SK-N-SH treated with all-trans-retinoic acid at 6 μM for 48 hours (cell line): ENCODE data around the gene SELENOM.

Experiments
- ATAC-seq: fragments of 200-7000 bp; cut with Tn5 transposase; 3 replicates; pipeline ENCODE4 v1.9.1; 2020; ENCODE audit warnings: mild to moderate bottlenecking, moderate library complexity
- ARNTL ChIP-seq: fragments of 450-650 bp; formaldehyde crosslinking; IDR thresholded peaks from 2 replicates; pipeline ENCODE4 v1.5.0; 2020; ENCODE audit warnings: low read depth, mild to moderate bottlenecking, moderate library complexity, borderline replicate concordance
- BACH2 ChIP-seq: fragments of 250-450 bp; sonication (Bioruptor Pico); IDR thresholded peaks from 2 replicates; pipeline ENCODE4 v1.9.0; 2021; ENCODE audit warnings: mild to moderate bottlenecking, borderline replicate concordance
- CSDC2 ChIP-seq: fragments of 250-450 bp; sonication (Bioruptor Pico); IDR thresholded peaks from 2 replicates; pipeline ENCODE4 v1.5.0; 2020; ENCODE audit warnings: mild to moderate bottlenecking, moderate library complexity
- ESRRG ChIP-seq: fragments of 250-450 bp; sonication (Bioruptor Pico); IDR thresholded peaks from 2 replicates; pipeline ENCODE4 v1.6.1; 2021; ENCODE audit warnings: mild to moderate bottlenecking
- GLIS3 ChIP-seq: fragments of 250-450 bp; sonication (Bioruptor Pico); IDR thresholded peaks from 2 replicates; pipeline ENCODE4 v1.5.0; 2020; ENCODE audit warnings: mild to moderate bottlenecking, moderate library complexity
- ISL1 ChIP-seq: fragments of 250-450 bp; sonication (Bioruptor Pico); IDR thresholded peaks from 2 replicates; pipeline ENCODE4 v2.1.2; 2022; ENCODE audit warnings: mild to moderate bottlenecking, moderate library complexity
- OSR1 ChIP-seq: fragments of 250-450 bp; sonication (Bioruptor Pico); IDR thresholded peaks from 2 replicates; pipeline ENCODE4 v1.8.0; 2022; ENCODE audit warnings: moderate library complexity, mild to moderate bottlenecking, inconsistent platforms
- PPARA ChIP-seq: fragments of 250-450 bp; sonication (Bioruptor Pico); IDR thresholded peaks from 2 replicates; pipeline ENCODE4 v1.5.0; 2020; ENCODE audit warnings: mild to moderate bottlenecking, borderline replicate concordance
- SNAI2 ChIP-seq: fragments of 250-450 bp; sonication (Bioruptor Pico); IDR thresholded peaks from 2 replicates; pipeline ENCODE4 v1.5.0; 2020; ENCODE audit warnings: mild to moderate bottlenecking, moderate library complexity
- TCF4 ChIP-seq: fragments of 250-450 bp; sonication (Bioruptor Pico); IDR thresholded peaks from 2 replicates; pipeline ENCODE4 v1.8.0; 2021; ENCODE audit warnings: mild to moderate bottlenecking, moderate library complexity, borderline replicate concordance
- ZFP30 ChIP-seq: fragments of 450-650 bp; formaldehyde crosslinking; IDR thresholded peaks from 2 replicates; pipeline ENCODE4 v1.5.0; 2022; ENCODE audit warnings: mild to moderate bottlenecking, moderate library complexity
- ZNF70 ChIP-seq: fragments of 450-650 bp; formaldehyde crosslinking; IDR thresholded peaks from 2 replicates; pipeline ENCODE4 v1.5.0; 2020; ENCODE audit warnings: mild to moderate bottlenecking, moderate library complexity
- ZNF8 ChIP-seq: fragments of 450-650 bp; formaldehyde crosslinking; IDR thresholded peaks from 2 replicates; pipeline ENCODE4 v1.5.0; 2020; ENCODE audit warnings: mild to moderate bottlenecking, moderate library complexity
- TF ChIP-seq, protein P1 (sequence below): fragments of 250-450 bp; sonication (Bioruptor Pico); IDR thresholded peaks from 2 replicates; pipeline ENCODE4 v1.5.0; 2020; ENCODE audit warnings: mild to moderate bottlenecking, moderate library complexity
- TF ChIP-seq, protein P2 (sequence below): fragments of 250-450 bp; sonication (Bioruptor Pico); IDR thresholded peaks from 2 replicates; pipeline ENCODE4 v1.5.1; 2020; ENCODE audit warnings: low read depth, mild to moderate bottlenecking, moderate library complexity
- TF ChIP-seq, protein P3 (sequence below): fragments of 250-450 bp; sonication (Bioruptor Pico); IDR thresholded peaks from 2 replicates; pipeline ENCODE4 v1.5.1; 2021; ENCODE audit warnings: mild to moderate bottlenecking, moderate library complexity
- TF ChIP-seq, protein P4 (sequence below): fragments of 250-450 bp; sonication (Bioruptor Pico); IDR thresholded peaks from 2 replicates; pipeline ENCODE4 v1.8.0; 2021; ENCODE audit warnings: low read depth, mild to moderate bottlenecking, moderate library complexity, borderline replicate concordance

SELENOM gene

DNA sequence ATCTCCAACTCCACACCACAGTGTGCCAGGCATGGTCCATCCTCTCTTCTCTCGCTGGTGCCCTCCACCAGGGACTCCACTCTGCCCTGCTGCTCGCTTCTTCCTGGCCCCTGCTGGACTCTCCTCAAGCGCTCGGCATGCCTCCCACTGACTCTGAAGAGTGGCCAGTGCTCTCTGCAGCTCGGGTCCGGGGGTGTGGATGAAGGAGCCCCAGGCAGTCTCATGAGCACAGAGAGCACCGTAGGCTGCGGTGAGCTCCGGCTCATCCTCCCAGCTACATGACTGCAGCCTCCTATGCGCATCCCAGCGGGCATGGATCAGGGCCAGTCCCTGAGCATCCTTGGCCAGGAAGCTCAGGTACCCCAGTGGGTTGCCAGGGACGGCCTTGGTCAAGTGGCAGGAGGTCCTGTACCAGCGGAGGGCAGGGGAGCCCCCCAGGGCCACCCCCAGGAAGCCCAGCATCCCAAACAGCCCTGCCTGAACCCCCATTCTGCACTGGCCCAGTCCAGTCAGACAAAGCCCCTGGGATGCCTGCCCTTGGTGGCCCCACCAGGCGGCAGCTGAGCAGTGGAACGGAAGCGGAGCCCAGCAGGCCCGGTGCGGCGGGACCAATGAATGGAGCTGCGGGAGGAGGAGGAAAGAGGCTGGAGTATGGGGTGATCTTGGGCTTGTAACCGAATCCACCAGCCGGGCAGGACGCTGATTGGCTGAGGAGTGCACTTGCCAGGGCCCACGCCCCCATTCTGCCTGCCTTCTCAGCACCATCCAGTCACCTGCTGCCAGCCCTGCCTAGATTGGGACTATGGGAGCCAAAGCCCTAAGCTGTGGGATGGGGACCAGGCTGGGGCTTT is 32.7 kb upstream of the SELENOM start, which contains the start of gene PLA2G3 (continued):
- TF ChIP-seq, protein P1, sequence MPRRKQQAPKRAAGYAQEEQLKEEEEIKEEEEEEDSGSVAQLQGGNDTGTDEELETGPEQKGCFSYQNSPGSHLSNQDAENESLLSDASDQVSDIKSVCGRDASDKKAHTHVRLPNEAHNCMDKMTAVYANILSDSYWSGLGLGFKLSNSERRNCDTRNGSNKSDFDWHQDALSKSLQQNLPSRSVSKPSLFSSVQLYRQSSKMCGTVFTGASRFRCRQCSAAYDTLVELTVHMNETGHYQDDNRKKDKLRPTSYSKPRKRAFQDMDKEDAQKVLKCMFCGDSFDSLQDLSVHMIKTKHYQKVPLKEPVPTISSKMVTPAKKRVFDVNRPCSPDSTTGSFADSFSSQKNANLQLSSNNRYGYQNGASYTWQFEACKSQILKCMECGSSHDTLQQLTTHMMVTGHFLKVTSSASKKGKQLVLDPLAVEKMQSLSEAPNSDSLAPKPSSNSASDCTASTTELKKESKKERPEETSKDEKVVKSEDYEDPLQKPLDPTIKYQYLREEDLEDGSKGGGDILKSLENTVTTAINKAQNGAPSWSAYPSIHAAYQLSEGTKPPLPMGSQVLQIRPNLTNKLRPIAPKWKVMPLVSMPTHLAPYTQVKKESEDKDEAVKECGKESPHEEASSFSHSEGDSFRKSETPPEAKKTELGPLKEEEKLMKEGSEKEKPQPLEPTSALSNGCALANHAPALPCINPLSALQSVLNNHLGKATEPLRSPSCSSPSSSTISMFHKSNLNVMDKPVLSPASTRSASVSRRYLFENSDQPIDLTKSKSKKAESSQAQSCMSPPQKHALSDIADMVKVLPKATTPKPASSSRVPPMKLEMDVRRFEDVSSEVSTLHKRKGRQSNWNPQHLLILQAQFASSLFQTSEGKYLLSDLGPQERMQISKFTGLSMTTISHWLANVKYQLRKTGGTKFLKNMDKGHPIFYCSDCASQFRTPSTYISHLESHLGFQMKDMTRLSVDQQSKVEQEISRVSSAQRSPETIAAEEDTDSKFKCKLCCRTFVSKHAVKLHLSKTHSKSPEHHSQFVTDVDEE: no peak
- no peak for TF ChIP-seq BACH2
- TF ChIP-seq ZNF8 (CRISPR knock-in tag): no peak

DNA sequence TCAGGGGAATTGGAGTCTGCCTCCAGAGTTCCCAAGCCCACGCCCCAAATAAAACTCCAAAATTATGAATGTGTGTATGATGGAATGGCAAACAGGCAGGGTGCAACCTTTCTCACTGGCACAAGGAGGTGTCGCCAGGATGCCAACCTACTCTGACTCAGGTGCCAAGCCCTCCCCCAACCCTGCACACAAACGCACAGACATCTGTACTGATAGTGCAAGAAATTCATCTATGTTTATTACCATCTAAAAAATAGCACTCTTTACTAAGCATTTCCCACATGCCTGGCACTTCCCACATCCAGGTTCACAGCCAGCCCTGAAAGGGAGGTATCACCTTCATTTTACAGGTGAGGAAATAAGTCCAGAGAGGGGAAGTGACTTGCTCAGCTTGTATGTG is 31.7 kb upstream of the SELENOM start:
- TF ChIP-seq ZNF8 (CRISPR knock-in tag) (no peak), ZFP30 (no peak), SNAI2 (CRISPR knock-in tag) (no peak), PPARA (CRISPR knock-in tag) (no peak), TCF4 (CRISPR knock-in tag) (no peak), ARNTL (CRISPR knock-in tag) (no peak), BACH2 (no peak)
- TF ChIP-seq, protein P2, sequence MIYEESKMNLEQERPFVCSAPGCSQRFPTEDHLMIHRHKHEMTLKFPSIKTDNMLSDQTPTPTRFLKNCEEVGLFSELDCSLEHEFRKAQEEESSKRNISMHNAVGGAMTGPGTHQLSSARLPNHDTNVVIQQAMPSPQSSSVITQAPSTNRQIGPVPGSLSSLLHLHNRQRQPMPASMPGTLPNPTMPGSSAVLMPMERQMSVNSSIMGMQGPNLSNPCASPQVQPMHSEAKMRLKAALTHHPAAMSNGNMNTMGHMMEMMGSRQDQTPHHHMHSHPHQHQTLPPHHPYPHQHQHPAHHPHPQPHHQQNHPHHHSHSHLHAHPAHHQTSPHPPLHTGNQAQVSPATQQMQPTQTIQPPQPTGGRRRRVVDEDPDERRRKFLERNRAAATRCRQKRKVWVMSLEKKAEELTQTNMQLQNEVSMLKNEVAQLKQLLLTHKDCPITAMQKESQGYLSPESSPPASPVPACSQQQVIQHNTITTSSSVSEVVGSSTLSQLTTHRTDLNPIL (CRISPR knock-in tag): no peak
- TF ChIP-seq, all 23 proteins: peak for 0
- ATAC-seq: no peak

DNA sequence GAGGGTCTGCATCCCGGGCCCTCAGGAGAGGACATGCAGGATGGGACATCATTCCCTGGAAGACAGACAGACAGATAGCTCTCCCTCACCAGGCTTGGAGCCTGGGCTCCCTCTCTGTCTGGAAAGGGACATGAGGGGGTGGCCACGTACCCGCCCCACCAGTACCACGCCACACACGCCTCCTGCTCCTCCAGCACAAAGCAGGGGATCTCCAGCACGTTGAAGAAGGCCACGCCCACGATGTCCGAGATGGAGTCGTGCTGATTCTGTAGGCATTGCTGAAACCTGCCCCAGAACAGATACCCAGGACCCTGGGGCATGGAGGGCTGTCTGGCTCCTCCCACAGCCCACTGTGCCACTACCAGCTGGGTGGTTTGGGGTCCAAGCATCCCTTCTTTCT is 30.8 kb upstream of the SELENOM start:
- TF ChIP-seq ZNF70 (CRISPR knock-in tag) (no peak), SNAI2 (CRISPR knock-in tag) (no peak), OSR1 (CRISPR knock-in tag) (no peak), ARNTL (CRISPR knock-in tag) (no peak)
- no peak for ATAC-seq

DNA sequence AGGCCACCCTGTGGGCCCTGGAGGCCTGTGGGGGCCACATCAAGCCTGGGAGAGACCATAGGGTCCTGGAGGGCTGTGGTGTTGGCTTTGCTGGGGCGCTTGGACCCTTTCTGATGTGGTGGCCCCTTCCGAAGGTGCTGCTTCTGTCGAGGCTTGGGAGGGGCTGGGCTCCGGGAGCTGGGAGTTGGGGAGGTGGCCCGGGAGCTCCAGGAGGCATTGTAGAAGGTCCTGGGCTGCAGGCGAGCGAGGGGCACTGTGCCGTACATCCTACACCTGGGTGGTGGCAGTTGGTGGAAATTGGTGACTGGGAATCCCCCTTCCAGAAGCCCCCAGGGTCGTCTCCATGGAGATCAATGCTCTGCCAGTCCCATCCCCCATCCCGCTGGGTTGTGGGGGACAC is 30.4 kb upstream of the SELENOM start:
- TF ChIP-seq PPARA (CRISPR knock-in tag) (no peak), SNAI2 (CRISPR knock-in tag) (no peak), ESRRG (no peak), ZNF8 (CRISPR knock-in tag) (no peak), ARNTL (CRISPR knock-in tag) (no peak), CSDC2 (CRISPR knock-in tag) (no peak), ISL1 (CRISPR knock-in tag) (no peak), OSR1 (CRISPR knock-in tag) (no peak), GLIS3 (CRISPR knock-in tag) (no peak)
- TF ChIP-seq, protein P3, sequence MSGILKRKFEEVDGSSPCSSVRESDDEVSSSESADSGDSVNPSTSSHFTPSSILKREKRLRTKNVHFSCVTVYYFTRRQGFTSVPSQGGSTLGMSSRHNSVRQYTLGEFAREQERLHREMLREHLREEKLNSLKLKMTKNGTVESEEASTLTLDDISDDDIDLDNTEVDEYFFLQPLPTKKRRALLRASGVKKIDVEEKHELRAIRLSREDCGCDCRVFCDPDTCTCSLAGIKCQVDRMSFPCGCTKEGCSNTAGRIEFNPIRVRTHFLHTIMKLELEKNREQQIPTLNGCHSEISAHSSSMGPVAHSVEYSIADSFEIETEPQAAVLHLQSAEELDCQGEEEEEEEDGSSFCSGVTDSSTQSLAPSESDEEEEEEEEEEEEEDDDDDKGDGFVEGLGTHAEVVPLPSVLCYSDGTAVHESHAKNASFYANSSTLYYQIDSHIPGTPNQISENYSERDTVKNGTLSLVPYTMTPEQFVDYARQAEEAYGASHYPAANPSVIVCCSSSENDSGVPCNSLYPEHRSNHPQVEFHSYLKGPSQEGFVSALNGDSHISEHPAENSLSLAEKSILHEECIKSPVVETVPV (CRISPR knock-in tag): no peak
- TF ChIP-seq, protein P2 (CRISPR knock-in tag): no peak
- TF ChIP-seq, protein P4, sequence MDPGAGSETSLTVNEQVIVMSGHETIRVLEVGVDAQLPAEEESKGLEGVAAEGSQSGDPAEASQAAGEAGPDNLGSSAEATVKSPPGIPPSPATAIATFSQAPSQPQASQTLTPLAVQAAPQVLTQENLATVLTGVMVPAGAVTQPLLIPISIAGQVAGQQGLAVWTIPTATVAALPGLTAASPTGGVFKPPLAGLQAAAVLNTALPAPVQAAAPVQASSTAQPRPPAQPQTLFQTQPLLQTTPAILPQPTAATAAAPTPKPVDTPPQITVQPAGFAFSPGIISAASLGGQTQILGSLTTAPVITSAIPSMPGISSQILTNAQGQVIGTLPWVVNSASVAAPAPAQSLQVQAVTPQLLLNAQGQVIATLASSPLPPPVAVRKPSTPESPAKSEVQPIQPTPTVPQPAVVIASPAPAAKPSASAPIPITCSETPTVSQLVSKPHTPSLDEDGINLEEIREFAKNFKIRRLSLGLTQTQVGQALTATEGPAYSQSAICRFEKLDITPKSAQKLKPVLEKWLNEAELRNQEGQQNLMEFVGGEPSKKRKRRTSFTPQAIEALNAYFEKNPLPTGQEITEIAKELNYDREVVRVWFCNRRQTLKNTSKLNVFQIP (CRISPR knock-in tag): no peak
- ATAC-seq: no peak
